ENCODE results near the gene IGSF10.

IGSF10 gene

DNA sequence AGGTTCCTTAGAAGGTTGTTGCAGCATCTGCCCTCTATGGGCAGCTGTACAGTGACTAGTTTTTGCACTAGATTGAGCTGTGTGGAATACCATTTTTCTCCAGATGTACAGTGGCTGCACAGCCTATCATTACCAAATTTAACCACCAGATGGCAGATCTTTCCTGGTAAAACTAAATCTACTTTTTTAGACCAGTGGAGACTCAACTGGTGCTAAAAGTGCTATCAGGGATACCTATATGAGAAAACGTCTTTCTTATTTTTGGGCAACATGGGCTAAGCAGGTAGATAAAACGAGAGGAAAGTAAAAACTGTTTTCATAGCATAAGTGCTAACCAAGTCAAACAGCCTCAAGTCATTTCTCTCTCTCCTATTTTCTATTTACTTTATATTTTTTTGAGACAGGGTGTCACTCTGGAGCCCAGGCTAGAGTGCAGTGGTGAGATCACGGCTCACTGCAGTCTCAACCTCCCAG is 21.2 kb downstream of the IGSF10 start:
- TF ChIP-seq CTCF (IDR thresholded peaks at IDR 0.05; ENCODE audit: insufficient read depth, low read length, missing control alignments): peak; percentile 52
- H3K4me3 ChIP-seq (ENCODE audit: low read depth, low read length): no peak overlapping the region
- DNase-seq (ENCODE audit: low read depth, low spot score): no peak
- ChIA-PET CTCF (interaction anchor here (0.6 to 8.0 kb wide), 21 partner anchors 10 to 1134 kb away, joined by 3 to 121 read pairs (median 7); no protein-coding TSS in a partner anchor), POLR2A (no interaction called here)

GRCh38 chr3:151437906-151438305 is 23.0 kb downstream of the IGSF10 start:
- DNase-seq (ENCODE audit: low read depth, low spot score): no peak
- no peak for TF ChIP-seq CTCF (IDR thresholded peaks at IDR 0.05; ENCODE audit: insufficient read depth, low read length, missing control alignments)
- H3K4me3 ChIP-seq (ENCODE audit: low read depth, low read length): no peak overlapping the region
- ChIA-PET CTCF (interaction anchor here (1.0 to 8.0 kb wide), 15 partner anchors 7 to 487 kb away, joined by 3 to 121 read pairs (median 7); partner anchors contain the start of gene IGSF10), POLR2A (no interaction called here)

DNA sequence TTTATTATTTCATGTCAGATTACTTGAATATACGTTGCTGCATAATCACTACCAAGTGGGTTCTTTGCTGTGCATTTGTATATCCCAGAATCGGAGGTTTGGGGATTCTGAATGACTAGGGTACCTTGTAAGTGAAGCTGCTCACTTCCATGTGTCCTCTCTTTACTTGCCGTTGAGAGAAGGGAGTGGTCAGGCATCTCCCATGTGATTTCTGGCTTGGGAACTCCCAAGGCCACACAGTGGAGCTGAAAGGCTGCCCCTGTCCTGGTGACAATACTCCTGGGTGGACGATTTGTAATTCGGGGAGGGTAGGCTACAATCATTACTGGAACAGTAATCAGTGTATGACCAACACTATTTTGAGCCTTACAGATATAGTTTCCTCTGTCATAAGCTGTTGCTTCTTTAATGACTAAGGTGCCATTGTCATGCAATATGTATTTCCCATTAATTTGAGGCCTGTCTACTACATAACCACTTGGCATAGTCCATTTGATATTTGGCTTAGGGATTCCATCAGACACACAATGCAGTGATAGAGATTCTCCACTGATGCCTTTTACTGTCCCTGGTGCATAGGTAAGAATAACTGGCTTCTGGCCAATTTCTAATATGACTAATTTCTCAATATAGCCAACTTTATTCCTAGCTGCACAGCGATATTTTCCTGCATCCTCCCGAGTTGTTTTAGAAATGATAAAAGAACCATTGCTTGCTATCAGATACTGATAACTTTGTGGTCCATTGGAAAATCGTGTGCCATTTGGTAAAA is 24.0 kb downstream of the IGSF10 start:
- no peak overlapping the region for H3K4me3 ChIP-seq (ENCODE audit: low read depth, low read length)
- no peak for TF ChIP-seq CTCF (IDR thresholded peaks at IDR 0.05; ENCODE audit: insufficient read depth, low read length, missing control alignments)
- POLR2A ChIA-PET: no interaction called here
- DNase-seq (ENCODE audit: low read depth, low spot score): no peak
- CTCF ChIA-PET: interaction anchor here (1.0 to 8.0 kb wide), 9 partner anchors 8 to 483 kb away, joined by 3 to 121 read pairs (median 8); partner anchors contain the start of gene IGSF10

DNA sequence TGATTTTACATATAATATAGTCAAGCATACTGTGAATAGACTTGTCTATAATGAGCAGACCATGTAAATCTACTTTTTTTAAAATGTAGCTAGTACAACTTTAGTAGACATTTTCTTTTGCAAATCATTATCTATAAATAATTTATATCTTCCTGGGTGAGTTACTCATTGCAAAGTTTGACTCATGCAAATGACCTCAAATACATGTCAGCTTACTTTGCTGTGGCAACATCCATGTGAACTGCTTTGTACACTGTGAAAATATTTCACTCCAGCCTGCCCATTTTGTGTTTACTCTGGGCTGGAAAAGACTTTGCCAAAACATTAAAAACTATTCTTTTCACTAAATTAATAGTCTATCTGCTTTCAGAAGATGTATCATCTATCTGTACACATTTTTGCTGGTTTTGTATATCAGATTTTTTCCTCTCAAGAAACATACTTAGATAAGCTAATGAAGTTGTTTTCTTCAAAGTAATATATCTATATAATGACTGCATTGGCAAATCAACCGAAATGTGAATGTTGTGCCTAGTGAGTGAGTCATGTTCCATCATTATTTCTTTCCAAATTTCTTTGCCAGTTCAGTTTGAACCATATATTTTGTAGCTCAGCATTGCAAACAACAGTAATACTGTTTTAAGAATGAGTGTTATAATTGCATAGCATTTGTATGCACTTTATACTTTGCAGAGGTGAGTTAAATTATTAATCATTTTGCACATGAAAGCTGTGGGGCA is 26.5 kb downstream of the IGSF10 start:
- peak; percentile 65 for DNase-seq (ENCODE audit: low read depth, low spot score)
- ChIA-PET POLR2A (interaction anchor here (0.6 kb wide), 1 partner anchor 30 kb away, joined by 4 read pairs; no protein-coding TSS in a partner anchor), CTCF (interaction anchor here (0.8 to 8.0 kb wide), 10 partner anchors 6 to 1140 kb away, joined by 3 to 63 read pairs (median 3); no protein-coding TSS in a partner anchor)
- TF ChIP-seq CTCF (IDR thresholded peaks at IDR 0.05; ENCODE audit: insufficient read depth, low read length, missing control alignments): no peak
- no peak overlapping the region for H3K4me3 ChIP-seq (ENCODE audit: low read depth, low read length)

- no peak overlapping the region for H3K4me3 ChIP-seq (ENCODE audit: low read depth, low read length)
- DNase-seq (ENCODE audit: low read depth, low spot score): no peak
- POLR2A ChIA-PET: no interaction called here
- no peak for TF ChIP-seq CTCF (IDR thresholded peaks at IDR 0.05; ENCODE audit: insufficient read depth, low read length, missing control alignments)
- CTCF ChIA-PET: interaction anchor here (1.2 to 8.4 kb wide), 3 partner anchors 5 to 141 kb away, joined by 3 to 63 read pairs (median 4); no protein-coding TSS in a partner anchor
These were observed 28.1 kb downstream of the IGSF10 start for GRCh38 chr3:151432616-151433372.
